Effector memory CD4-positive, alpha-beta T cell (primary cell): ENCODE data around the gene UBTD1.
"Not testable (repeated sequence)": the region's sequence is repeated elsewhere in the genome, so short reads cannot be mapped to it uniquely, and the experiment has no call there.

Experiments used
- DNase-seq, 3 donors: peaks; one replicate each; pipeline ENCODE4 v3.0.0-alpha.2; 2020
- H3K27ac ChIP-seq: 2 replicates; pipeline ENCODE4 v1.7.0; 2013; ENCODE audit warnings: mild to moderate bottlenecking, low read length, moderate library complexity; ENCODE audit not compliant: insufficient read depth, poor library complexity, severe bottlenecking
- H3K27me3 ChIP-seq: replicated peaks from 2 replicates; pipeline ENCODE4 v1.7.0; 2013; ENCODE audit warnings: mild to moderate bottlenecking, low read length; ENCODE audit not compliant: insufficient read depth, control insufficient read depth, poor library complexity, severe bottlenecking
- H3K36me3 ChIP-seq: 2 replicates; pipeline ENCODE4 v1.7.0; 2013; ENCODE audit warnings: mild to moderate bottlenecking, low read length, moderate library complexity; ENCODE audit not compliant: control insufficient read depth, insufficient read depth
- H3K4me1 ChIP-seq: 2 replicates; pipeline ENCODE4 v1.7.0; 2013; ENCODE audit warnings: low read length, mild to moderate bottlenecking; ENCODE audit not compliant: control insufficient read depth, insufficient read depth, poor library complexity, severe bottlenecking
- H3K4me3 ChIP-seq: 2 replicates; pipeline ENCODE4 v1.7.0; 2013; ENCODE audit warnings: low read length, low read depth, mild to moderate bottlenecking; ENCODE audit not compliant: insufficient read depth, poor library complexity, severe bottlenecking
- H3K9me3 ChIP-seq: 2 replicates; pipeline ENCODE4 v1.7.0; 2013; ENCODE audit warnings: mild to moderate bottlenecking, low read length, moderate library complexity; ENCODE audit not compliant: control insufficient read depth

Gene UBTD1

DNA sequence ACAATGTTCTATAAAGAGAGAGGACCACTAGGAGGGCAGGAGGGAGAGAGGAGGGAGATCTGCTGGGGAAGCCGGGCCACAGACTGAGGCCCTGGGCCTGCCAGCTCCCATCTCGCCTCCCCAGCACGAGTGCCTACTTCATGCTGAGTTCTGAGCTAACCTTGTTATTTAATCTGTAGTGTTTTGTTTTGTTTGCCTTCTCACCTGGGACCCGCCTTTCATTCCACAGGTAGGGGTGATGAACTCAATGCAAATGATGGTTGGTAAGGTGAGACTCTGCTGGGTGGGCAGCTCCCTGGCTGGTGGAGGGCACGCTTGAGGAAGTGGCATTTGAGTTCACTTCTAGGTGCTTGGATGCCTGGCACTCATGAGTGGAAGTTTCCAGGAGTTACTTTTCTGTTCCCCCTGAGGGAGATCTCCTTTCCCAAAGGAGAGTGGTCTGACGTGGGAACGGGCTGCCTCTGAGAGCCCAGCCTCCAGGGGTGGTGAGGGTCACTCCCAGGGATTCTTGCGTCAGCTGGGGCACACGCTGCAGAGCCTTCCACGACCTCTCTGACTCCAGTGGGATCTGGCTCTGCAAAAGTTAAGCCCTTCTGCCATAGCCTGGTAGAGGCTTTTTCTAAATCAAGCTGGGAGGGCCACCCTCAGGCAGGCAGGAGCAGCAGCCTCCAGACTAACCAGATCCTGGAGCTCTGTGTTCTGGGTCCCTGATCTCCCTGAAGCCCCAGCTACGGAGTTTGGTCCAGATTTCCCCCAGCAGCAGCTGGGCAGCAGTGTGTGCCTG lies 22.4 kb downstream of the UBTD1 start:
- Histone ChIP-seq H3K36me3 (no peaks in the 10 kb centered on the region), H3K27ac (no peak overlapping the region), H3K4me1 (no peaks in the 10 kb centered on the region), H3K4me3 (no peak overlapping the region), H3K27me3 (no peaks in the 10 kb centered on the region), H3K9me3 (no peaks in the 10 kb centered on the region)
- no peak for DNase-seq

DNA sequence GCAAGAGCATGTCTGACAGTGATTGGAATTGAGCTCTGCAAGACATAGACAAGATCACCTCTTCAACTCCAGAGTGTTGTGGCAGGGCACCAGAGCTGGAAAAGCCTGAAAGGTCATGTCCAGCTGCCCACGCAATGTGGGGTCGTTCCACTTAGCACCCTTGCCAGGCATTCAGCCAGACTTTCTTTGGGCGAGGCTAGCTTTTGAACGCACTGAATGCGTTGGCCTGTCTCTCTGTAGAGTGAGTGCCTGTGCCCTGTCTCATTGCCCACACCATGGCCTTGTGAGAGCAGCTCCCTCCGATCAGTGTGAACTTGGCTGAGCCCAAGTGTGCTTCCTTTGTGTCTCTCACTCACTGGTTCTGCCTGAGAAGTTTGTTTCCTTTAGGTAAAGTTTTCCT lies 23.3 kb downstream of the UBTD1 start:
- H3K27me3 ChIP-seq = no peaks in the 10 kb centered on the region
- no peak overlapping the region for H3K4me3 ChIP-seq
- H3K4me1 ChIP-seq = no peaks in the 10 kb centered on the region
- no peaks in the 10 kb centered on the region for H3K36me3 ChIP-seq
- no peak for DNase-seq
- H3K9me3 ChIP-seq = no peaks in the 10 kb centered on the region
- no peak overlapping the region for H3K27ac ChIP-seq

- Histone ChIP-seq H3K4me1 (no peaks in the 10 kb centered on the region), H3K9me3 (no peaks in the 10 kb centered on the region), H3K4me3 (no peak overlapping the region), H3K36me3 (no peaks in the 10 kb centered on the region), H3K27ac (no peak overlapping the region), H3K27me3 (no peaks in the 10 kb centered on the region)
- DNase-seq = no peak
Observed at GRCh38 chr10:97522937-97523336, 24.2 kb downstream of the UBTD1 start.

DNA sequence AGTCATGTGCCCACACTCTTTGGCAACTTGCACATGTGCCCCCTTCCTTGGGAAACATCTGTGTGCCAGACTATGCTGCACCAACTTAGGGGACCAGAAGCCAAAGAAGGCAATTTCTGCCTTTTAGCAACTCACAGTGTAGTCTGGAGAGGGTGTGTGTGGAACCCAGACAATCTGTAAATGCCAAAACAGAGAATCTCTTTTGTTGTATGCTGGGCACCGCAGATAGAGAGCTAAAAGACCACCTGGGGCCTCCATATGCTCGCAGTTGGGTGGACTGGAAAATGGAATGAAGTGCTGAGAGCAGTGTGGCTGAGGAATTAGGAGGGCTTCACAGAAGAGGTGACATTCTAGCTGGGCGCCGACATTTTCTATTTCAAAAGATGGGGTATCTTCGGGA lies 26.4 kb downstream of the UBTD1 start:
- Histone ChIP-seq H3K4me3 (no peak overlapping the region), H3K4me1 (no peaks in the 10 kb centered on the region), H3K36me3 (no peaks in the 10 kb centered on the region), H3K27me3 (no peaks in the 10 kb centered on the region), H3K27ac (no peak overlapping the region), H3K9me3 (no peaks in the 10 kb centered on the region)
- DNase-seq = no peak

DNA sequence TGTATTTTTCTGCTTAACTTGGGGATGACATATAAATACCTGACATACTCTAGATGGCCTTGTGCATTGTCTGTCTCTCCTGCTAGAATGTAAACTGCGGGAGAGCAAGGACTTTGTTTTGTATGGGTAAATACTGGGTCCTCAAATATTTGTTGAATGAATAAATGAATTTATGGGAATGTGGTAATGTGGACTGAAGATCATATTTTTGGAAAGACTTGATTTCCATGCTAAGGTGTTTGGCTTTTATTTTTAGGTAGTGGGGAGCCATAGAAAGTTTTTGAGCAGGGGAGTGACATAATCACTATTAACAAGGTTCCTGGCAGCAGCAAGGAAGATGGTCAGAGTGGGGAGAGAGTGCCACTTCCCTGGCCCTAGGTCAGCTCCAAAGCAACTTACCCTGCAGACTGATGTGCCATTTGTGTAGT lies 27.0 kb downstream of the UBTD1 start:
- H3K27ac ChIP-seq = no peak overlapping the region
- no peaks in the 10 kb centered on the region for H3K4me1 ChIP-seq
- no peaks in the 10 kb centered on the region for H3K36me3 ChIP-seq
- no peaks in the 10 kb centered on the region for H3K9me3 ChIP-seq
- H3K4me3 ChIP-seq = no peak overlapping the region
- no peak for DNase-seq
- no peaks in the 10 kb centered on the region for H3K27me3 ChIP-seq

DNA sequence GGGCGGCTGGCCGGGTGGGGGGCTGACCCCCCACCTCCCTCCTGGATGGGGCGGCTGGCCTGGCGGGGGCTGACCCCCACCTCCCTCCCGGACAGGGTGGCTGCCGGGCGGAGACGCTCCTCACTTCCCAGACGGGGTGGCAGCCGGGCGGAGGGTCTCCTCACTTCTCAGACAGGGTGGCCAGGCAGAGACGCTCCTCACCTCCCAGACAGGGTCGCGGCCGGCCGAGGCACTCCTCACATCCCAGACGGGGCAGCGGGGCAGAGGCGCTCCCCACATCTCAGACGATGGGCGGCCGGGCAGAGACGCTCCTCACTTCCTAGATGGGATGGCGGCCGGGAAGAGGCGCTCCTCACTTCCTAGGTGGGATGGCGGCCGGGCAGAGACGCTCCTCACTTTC lies 30.2 kb downstream of the UBTD1 start:
- H3K27me3 ChIP-seq, H3K4me1 ChIP-seq, H3K27ac ChIP-seq, DNase-seq, H3K9me3 ChIP-seq, H3K4me3 ChIP-seq, H3K36me3 ChIP-seq: not testable (repeated sequence)

DNA sequence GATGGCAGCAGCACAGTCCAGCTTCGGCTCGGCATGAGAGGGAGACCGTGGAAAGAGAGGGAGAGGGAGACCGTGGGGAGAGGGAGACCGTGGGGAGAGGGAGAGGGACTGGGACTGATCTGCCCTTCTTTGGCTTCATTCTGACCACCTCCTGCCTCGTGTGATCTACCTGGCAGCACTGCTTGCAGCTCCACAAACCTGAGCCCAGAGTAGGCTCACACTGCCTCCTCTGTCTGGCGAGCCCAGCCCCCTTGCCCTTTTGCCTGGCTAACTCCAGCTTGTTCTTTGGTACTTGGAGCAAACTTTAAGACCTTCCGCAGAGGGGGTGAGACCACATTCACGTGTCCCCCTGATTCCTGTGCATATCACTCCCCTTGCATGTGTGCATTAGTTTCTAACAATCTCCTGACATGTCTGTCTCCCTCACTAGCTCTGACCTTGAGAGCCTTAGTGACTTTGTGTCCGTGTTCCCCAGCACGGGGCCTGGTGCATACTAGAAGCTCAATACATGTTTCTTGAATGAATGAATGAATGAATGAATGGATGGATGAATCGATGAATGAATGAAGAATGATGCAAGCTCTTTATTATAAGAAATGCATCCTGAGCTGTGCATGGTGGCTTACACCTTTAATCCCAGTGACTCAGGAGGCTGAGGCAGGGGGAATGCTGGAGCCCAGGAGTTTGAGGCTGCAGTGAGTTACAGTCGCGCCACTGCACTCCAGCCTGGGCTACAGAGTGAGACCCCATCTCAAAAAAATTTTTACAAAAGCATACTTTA lies 31.2 kb downstream of the UBTD1 start:
- Histone ChIP-seq H3K27ac (no peak overlapping the region), H3K4me1 (no peaks in the 10 kb centered on the region), H3K9me3 (no peaks in the 10 kb centered on the region), H3K4me3 (no peak overlapping the region), H3K36me3 (no peaks in the 10 kb centered on the region), H3K27me3 (no peaks in the 10 kb centered on the region)
- no peak for DNase-seq

DNA sequence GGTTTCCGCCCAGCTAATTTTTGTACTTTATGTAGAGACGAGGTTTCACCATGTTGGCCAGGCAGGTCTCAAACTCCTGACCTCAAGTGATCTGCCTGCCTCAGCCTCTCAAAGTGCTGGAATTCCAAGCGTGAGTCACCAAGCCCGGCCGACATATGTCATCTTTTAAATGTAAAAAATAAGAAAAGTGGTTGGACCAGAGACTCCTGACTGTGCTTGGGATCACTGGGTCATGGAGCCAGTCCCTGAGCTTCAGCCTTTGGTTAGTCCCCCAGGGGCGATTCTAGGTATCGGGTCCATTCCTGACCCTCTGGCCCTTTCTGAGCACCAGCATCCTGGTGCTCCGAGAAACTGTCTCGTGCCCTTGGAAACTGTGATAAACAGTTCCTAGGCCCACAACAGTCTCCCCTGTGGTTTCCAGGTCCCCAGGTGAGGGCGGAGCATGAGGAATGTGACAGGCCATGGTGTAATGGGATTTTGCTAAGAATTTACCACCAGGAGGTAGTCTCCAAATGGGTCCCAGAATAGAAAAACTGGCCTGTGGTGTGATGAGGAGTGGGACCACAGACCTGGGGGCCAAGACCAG lies 32.8 kb downstream of the UBTD1 start:
- Histone ChIP-seq H3K4me3 (no peak overlapping the region), H3K36me3 (no peaks in the 10 kb centered on the region), H3K27me3 (no peaks in the 10 kb centered on the region), H3K9me3 (no peaks in the 10 kb centered on the region), H3K27ac (no peak overlapping the region), H3K4me1 (no peaks in the 10 kb centered on the region)
- DNase-seq = no peak

DNA sequence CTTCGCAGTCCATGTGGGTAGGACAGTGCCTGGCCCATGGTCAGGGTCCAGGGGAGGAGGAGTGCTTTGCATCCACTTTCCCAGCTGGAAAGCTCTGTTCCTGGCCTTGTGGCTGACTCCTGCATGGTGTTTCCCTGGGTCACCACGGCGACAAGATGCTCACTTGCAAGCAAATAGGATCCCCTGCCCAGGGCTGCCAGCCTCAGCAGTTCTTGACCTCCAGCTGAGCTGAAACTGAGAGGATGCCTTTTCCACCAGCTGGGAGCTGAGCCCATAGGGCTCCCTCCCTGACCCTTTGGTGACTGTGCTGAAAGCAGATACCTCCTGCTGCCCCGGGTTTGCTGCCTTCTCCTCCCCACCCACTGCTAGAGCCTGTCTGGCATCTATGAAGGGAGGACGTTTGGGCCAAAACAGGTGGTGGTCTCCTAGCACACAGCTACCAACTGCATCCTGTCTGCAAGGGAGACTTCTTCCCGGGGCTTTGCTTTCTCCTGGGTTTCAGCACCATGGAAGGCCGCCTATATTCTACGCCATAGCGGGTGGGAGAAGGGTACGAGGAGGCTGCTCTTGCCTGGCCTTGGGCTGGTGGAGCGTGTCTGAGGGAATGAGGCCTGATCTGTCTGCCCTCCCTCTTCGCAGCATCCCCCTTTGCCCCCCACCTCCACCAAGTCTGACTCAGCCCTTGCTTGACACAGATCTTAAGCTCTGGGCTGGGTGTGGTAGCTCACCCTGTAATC lies 34.4 kb downstream of the UBTD1 start:
- no peaks in the 10 kb centered on the region for H3K36me3 ChIP-seq
- H3K9me3 ChIP-seq = no peaks in the 10 kb centered on the region
- no peaks in the 10 kb centered on the region for H3K4me1 ChIP-seq
- H3K27me3 ChIP-seq = no peaks in the 10 kb centered on the region
- H3K4me3 ChIP-seq = no peak overlapping the region
- no peak for DNase-seq
- H3K27ac ChIP-seq = no peak overlapping the region
